Measurements from ENCODE around the gene CRTAC1. TPM values are rescaled to one million over a fixed set of nuclear protein-coding genes. Genes with fewer than 3 reads are reported as not detected.
"Not testable (repeated sequence)": the region's sequence is repeated elsewhere in the genome, so short reads cannot be mapped to it uniquely, and the experiment has no call there.

CRTAC1 gene
- total RNA-seq, 1 donor from 2014 or later = 0.37 TPM

DNA sequence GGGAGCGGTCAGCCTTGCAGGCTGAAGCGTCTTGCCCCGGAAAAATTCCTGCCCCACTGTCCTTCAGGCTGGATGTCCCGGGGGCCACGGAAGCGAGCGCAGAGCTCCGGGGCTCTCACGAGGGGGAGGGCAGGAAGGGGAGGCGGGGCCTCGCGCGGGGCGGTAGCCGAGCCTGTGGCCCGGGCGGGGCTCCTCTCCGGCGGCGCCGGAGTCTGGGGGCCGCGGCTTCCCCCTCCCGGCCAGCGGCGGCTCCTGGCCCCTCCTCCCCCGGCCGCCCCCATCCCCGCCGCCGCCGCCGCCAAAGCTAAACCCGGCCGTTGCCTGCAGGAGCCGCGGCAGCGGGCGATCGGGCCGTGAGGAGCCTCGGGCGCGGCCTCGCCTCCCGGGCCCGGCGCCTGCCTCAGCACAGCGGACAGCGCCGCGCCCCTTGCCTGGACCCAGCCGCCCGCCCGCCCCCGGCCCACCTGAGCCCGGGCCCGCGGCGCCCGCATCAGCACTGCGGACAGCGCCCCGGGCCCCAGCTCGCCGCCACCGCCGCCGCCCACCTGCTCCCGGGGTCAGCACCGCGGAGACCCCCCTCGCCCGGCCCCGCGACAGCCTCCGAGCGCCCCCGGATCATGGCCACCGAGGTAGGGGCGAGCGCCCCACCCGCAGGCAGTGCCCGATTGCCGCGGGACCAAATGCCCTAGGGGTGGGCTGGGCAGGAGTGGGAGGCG, 180.6 kb downstream of the CRTAC1 start, which contains the start of gene GOLGA7B:
GOLGA7B (plus strand) TSS at position 157 of the 716 bp plus-strand sequence; CDS start at position 618, 461 bp downstream.
- peak within 1 kb of the TSS; percentile 59 for H3K4me3 Mint-ChIP-seq (ENCODE audit: unreplicated experiment)
- no peaks in the 10 kb centered on the region for H3K36me3 Mint-ChIP-seq (ENCODE audit: low read depth)
- TF ChIP-seq, protein P1, sequence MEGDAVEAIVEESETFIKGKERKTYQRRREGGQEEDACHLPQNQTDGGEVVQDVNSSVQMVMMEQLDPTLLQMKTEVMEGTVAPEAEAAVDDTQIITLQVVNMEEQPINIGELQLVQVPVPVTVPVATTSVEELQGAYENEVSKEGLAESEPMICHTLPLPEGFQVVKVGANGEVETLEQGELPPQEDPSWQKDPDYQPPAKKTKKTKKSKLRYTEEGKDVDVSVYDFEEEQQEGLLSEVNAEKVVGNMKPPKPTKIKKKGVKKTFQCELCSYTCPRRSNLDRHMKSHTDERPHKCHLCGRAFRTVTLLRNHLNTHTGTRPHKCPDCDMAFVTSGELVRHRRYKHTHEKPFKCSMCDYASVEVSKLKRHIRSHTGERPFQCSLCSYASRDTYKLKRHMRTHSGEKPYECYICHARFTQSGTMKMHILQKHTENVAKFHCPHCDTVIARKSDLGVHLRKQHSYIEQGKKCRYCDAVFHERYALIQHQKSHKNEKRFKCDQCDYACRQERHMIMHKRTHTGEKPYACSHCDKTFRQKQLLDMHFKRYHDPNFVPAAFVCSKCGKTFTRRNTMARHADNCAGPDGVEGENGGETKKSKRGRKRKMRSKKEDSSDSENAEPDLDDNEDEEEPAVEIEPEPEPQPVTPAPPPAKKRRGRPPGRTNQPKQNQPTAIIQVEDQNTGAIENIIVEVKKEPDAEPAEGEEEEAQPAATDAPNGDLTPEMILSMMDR (IDR thresholded peaks at IDR 0.05) = no peak
- H3K4me1 Mint-ChIP-seq (ENCODE audit: low read depth) = peaks cover 14% of the 10 kb centered on the region
- no peaks in the 10 kb centered on the region for H3K9me3 Mint-ChIP-seq (ENCODE audit: low read depth)
- DNase-seq (ENCODE audit: low spot score) = no peak
- H3K27me3 Mint-ChIP-seq (ENCODE audit: low read depth) = peaks cover 46% of the 10 kb centered on the region
- no peak within 1 kb of the TSS for H3K27ac Mint-ChIP-seq (ENCODE audit: unreplicated experiment)

- H3K27ac Mint-ChIP-seq (ENCODE audit: unreplicated experiment) = no peak overlapping the region
Measured at GRCh38 chr10:97849103-97849686, 181.2 kb downstream of the CRTAC1 start.

DNA sequence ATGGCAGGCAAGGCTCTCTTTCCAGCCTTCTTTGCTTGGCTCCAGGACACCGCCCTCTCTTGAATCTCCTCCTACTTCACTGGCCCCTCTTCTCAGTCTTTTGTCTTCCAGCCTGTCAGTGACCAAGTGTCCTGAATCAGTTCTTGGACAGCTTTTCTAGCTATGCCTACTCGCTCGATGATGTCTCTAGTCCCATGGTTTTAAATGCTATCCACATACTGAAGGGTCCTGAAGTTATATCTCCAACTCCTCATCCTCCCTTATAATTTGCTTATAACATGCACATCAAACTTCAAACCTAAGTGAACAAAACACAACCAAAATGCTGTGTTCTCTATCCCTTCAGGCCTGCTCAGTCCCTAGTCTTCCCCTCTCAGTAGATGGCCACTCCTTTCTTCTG, 185.7 kb downstream of the CRTAC1 start:
- no peak overlapping the region for H3K4me3 Mint-ChIP-seq (ENCODE audit: unreplicated experiment)
- H3K27me3 Mint-ChIP-seq (ENCODE audit: low read depth) = peaks cover 24% of the 10 kb centered on the region
- H3K36me3 Mint-ChIP-seq (ENCODE audit: low read depth) = no peaks in the 10 kb centered on the region
- H3K4me1 Mint-ChIP-seq (ENCODE audit: low read depth) = peaks cover 16% of the 10 kb centered on the region
- no peak overlapping the region for H3K27ac Mint-ChIP-seq (ENCODE audit: unreplicated experiment)
- H3K9me3 Mint-ChIP-seq (ENCODE audit: low read depth) = no peaks in the 10 kb centered on the region
- TF ChIP-seq, protein P1 (IDR thresholded peaks at IDR 0.05) = no peak
- DNase-seq (ENCODE audit: low spot score) = no peak

More at GRCh38 chr10:97849103-97849686, 181.2 kb downstream of the CRTAC1 start:
- Mint-ChIP-seq H3K27me3 (ENCODE audit: low read depth) (peaks cover 41% of the 10 kb centered on the region), H3K36me3 (ENCODE audit: low read depth) (no peaks in the 10 kb centered on the region), H3K4me3 (ENCODE audit: unreplicated experiment) (peak overlapping the region; percentile 59), H3K9me3 (ENCODE audit: low read depth) (no peaks in the 10 kb centered on the region), H3K4me1 (ENCODE audit: low read depth) (peaks cover 14% of the 10 kb centered on the region)
- no peak for DNase-seq (ENCODE audit: low spot score)
- TF ChIP-seq, protein P1 (IDR thresholded peaks at IDR 0.05) = no peak

DNA sequence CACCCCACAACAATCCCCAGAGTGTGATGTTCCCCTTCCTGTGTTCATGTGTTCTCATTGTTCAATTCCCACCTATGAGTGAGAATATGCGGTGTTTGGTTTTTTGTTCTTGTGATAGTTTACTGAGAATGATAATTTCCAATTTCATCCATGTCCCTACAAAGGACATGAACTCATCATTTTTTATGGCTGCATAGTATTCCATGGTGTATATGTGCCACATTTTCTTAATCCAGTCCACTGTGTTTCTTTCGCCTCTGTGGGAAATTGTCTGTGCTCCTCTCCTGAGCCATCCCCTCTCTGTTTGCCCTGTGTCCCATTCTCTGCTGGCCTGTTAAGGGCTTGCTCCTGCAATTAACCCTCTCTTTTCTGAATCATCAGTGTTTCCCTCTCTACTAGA, 186.4 kb downstream of the CRTAC1 start:
- not testable (repeated sequence) for H3K9me3 Mint-ChIP-seq (ENCODE audit: low read depth); H3K27ac Mint-ChIP-seq (ENCODE audit: unreplicated experiment); H3K36me3 Mint-ChIP-seq (ENCODE audit: low read depth); H3K4me3 Mint-ChIP-seq (ENCODE audit: unreplicated experiment); DNase-seq (ENCODE audit: low spot score)
- Mint-ChIP-seq H3K4me1 (ENCODE audit: low read depth) (peaks cover 13% of the 10 kb centered on the region), H3K27me3 (ENCODE audit: low read depth) (peaks cover 21% of the 10 kb centered on the region)

- TF ChIP-seq, protein P1 (IDR thresholded peaks at IDR 0.05) = no peak
- Mint-ChIP-seq H3K4me1 (ENCODE audit: low read depth) (peaks cover 11% of the 10 kb centered on the region), H3K27me3 (ENCODE audit: low read depth) (peaks cover 20% of the 10 kb centered on the region), H3K27ac (ENCODE audit: unreplicated experiment) (no peak overlapping the region), H3K4me3 (ENCODE audit: unreplicated experiment) (no peak overlapping the region), H3K9me3 (ENCODE audit: low read depth) (no peaks in the 10 kb centered on the region), H3K36me3 (ENCODE audit: low read depth) (no peaks in the 10 kb centered on the region)
- DNase-seq (ENCODE audit: low spot score) = no peak
Measured at GRCh38 chr10:97843281-97843671, 187.1 kb downstream of the CRTAC1 start.
